K562 (cell line): ENCODE measurements around the gene CLEC3A. TPM values are rescaled to one million over a fixed set of nuclear protein-coding genes. Genes with fewer than 3 reads are reported as not detected.

ENCODE experiments used
- ATAC-seq: fragments of 200-7000 bp; cut with Tn5 transposase; 3 replicates; pipeline ENCODE4 v1.9.1; 2020; ENCODE audit warnings: moderate library complexity
- BruUV-seq: library from RNA; stranded (reverse); fragments of 400-500 nt; replicated peaks from 2 replicates; lab custom pipeline; 2021; lab: Mats Ljungman, UMichigan
- CTCF ChIA-PET: fragments of 300-600 bp; formaldehyde crosslinking; extraction: SDS; loops from one replicate; lab custom pipeline; 2021; ENCODE audit warnings: low intra/inter-chr PET ratio; lab: Yijun Ruan, JAX
- POLR2A ChIA-PET: fragments of 300-600, 350-650 bp; sonication (Branson Sonifier 250); formaldehyde crosslinking; extraction: SDS; loops from one replicate; lab custom pipeline; 2021; ENCODE audit warnings: antibody characterized with exemption, inconsistent platforms; lab: Yijun Ruan, JAX
- DNase-seq, 4 experiments: peaks; one replicate each; pipeline versions ENCODE4 v3.0.0 to v3.0.0-alpha.2; 2011 to 2018; ENCODE audit warnings: low spot score in 3 of 4, mixed read lengths in 3 of 4; ENCODE audit errors: extremely low read depth in 1 of 4
- FAIRE-seq: peaks from 2 replicates; lab custom pipeline; 2011; peaks lifted over from hg19 to GRCh38; lab: Jason Lieb, UNC
- H2AFZ ChIP-seq: 2 replicates; pipeline ENCODE4 v1.6.0; 2011; ENCODE audit warnings: low read depth, low read length, control low read depth, inconsistent platforms
- H3K27ac ChIP-seq: fragments of 200-600 bp; 3 replicates; pipeline ENCODE4 v1.8.0; 2011; ENCODE audit warnings: low read depth, mild to moderate bottlenecking, control low read depth, inconsistent platforms, low read length, moderate library complexity, mixed read lengths; ENCODE audit errors: extremely low read depth
- H3K27me3 ChIP-seq, 2 experiments: fragments of 300-600 bp in 1 of 2; 2 replicates in 1 of 2; 3 replicates in 1 of 2; pipeline versions ENCODE4 v1.6.0 to v1.8.0; 2011; ENCODE audit warnings: inconsistent platforms in 2 of 2, low read length in 2 of 2, mild to moderate bottlenecking in 1 of 2, mixed read lengths in 1 of 2, moderate library complexity in 1 of 2; ENCODE audit not compliant: control insufficient read depth in 2 of 2, insufficient read depth in 2 of 2
- H3K36me3 ChIP-seq: fragments of 300-600 bp; 3 replicates; pipeline ENCODE4 v1.8.0; 2011; ENCODE audit warnings: mild to moderate bottlenecking, low read length, inconsistent platforms; ENCODE audit not compliant: control insufficient read depth, insufficient read depth
- H3K4me1 ChIP-seq, 2 experiments: fragments of 200-600 bp in 1 of 2; replicated peaks in 1 of 2; 2 replicates in 1 of 2; 3 replicates in 1 of 2; pipeline versions ENCODE4 v1.5.1 to v1.8.0; 2011; ENCODE audit warnings: inconsistent platforms in 2 of 2, low read length in 2 of 2, mild to moderate bottlenecking in 1 of 2, mixed read lengths in 1 of 2, moderate library complexity in 1 of 2; ENCODE audit not compliant: control insufficient read depth in 2 of 2, insufficient read depth in 2 of 2
- H3K4me2 ChIP-seq: 2 replicates; pipeline ENCODE4 v1.6.1; 2011; ENCODE audit warnings: low read length, control low read depth, inconsistent platforms, mixed read lengths; ENCODE audit not compliant: insufficient read depth
- H3K4me3 ChIP-seq: fragments of 200-600 bp; sonication (generic), shearing (Covaris generic); 2 replicates; pipeline ENCODE4 v1.5.1; 2016; ENCODE audit warnings: control low read depth, inconsistent platforms
- H3K79me2 ChIP-seq: fragments of 200-600 bp; 3 replicates; pipeline ENCODE4 v1.8.0; 2011; ENCODE audit warnings: low read length, inconsistent platforms; ENCODE audit not compliant: control insufficient read depth, insufficient read depth
- H3K9ac ChIP-seq, 2 experiments: 2 replicates each; pipeline versions ENCODE4 v1.6.0 to v1.6.1; 2011; ENCODE audit warnings: low read depth in 2 of 2, low read length in 2 of 2, control low read depth in 1 of 2, inconsistent platforms in 1 of 2, mild to moderate bottlenecking in 1 of 2, mixed read lengths in 1 of 2; ENCODE audit not compliant: insufficient read depth in 1 of 2
- H3K9me1 ChIP-seq: one replicate; pipeline ENCODE4 v1.6.0; 2011; ENCODE audit warnings: inconsistent platforms, mild to moderate bottlenecking, low read length, moderate library complexity; ENCODE audit not compliant: control insufficient read depth, insufficient read depth
- H3K9me3 ChIP-seq: replicated peaks from 2 replicates; pipeline ENCODE4 v1.5.1; 2011; ENCODE audit warnings: low read depth, low read length, inconsistent platforms; ENCODE audit not compliant: control insufficient read depth, insufficient read depth
- H4K20me1 ChIP-seq: replicated peaks from 2 replicates; pipeline ENCODE4 v1.6.1; 2011; ENCODE audit warnings: low read length, inconsistent platforms, mixed read lengths; ENCODE audit not compliant: control insufficient read depth, insufficient read depth
- BRD4 ChIP-seq: fragments of 200-600 bp; sonication (generic); IDR thresholded peaks from 2 replicates; pipeline ENCODE4 v1.6.1; 2017; ENCODE audit warnings: inconsistent platforms
- CBX5 ChIP-seq: IDR thresholded peaks from 2 replicates; pipeline ENCODE4 v1.6.1; 2014; ENCODE audit warnings: low read depth, borderline replicate concordance
- MXD1 ChIP-seq: fragments of 250-450 bp; sonication (Bioruptor Pico); IDR thresholded peaks from 2 replicates; pipeline ENCODE4 v1.8.0; 2021; ENCODE audit warnings: borderline replicate concordance, mild to moderate bottlenecking, moderate library complexity; ENCODE audit not compliant: poor library complexity, severe bottlenecking
- RAD21 ChIP-seq, 2 experiments: fragments of 250-450 bp in 1 of 2; fragments of 450-650 bp in 1 of 2; sonication (Bioruptor Pico) in 1 of 2; formaldehyde crosslinking in 1 of 2; IDR thresholded peaks in 1 of 2; conservative IDR thresholded peaks in 1 of 2; 2 replicates each; pipeline versions ENCODE4 v1.4.0 to v1.8.0; 2020 to 2022; ENCODE audit warnings: mild to moderate bottlenecking in 2 of 2, moderate library complexity in 1 of 2
- RFX5 ChIP-seq: IDR thresholded peaks from 2 replicates; pipeline ENCODE4 v1.6.1; 2011; ENCODE audit warnings: low read depth, mild to moderate bottlenecking, improper control_type of control experiment, low read length
- ZNF76 ChIP-seq: fragments of 250-450 bp; sonication (Bioruptor Pico); IDR thresholded peaks from 2 replicates; pipeline ENCODE4 v1.4.0; 2020; ENCODE audit warnings: mild to moderate bottlenecking, moderate library complexity, borderline replicate concordance
- WGBS: fragments of 100-300 bp; shearing (Covaris generic); methylation state at CpG from one replicate; pipeline ENCODE4 v1.1.6; 2016; ENCODE audit warnings: low coverage, mixed read lengths; ENCODE audit not compliant: insufficient coverage; ENCODE audit errors: missing lambda C conversion rate; 5-methylcytosine and 5-hydroxymethylcytosine counted together
- in situ Hi-C: fragments of 300-500 bp; cut with MboI; formaldehyde crosslinking; loops from 4 replicates; pipeline ENCODE4 v1.15.0; 2018; ENCODE audit warnings: inconsistent platforms, mixed read lengths
- intact Hi-C: fragments of 100-400 bp; cut with micrococcal nuclease; formaldehyde crosslinking; loops from 2 replicates; pipeline ENCODE4 v1.14.2; 2022
- polyA plus RNA-seq, 8 experiments: library from polyadenylated mRNA; depleted of rRNA in 4 of 8; stranded (reverse) in 5 of 8; unstranded in 3 of 8; fragments of >200 nt; fragmentation: Nextera tagmentation in 2 of 8; fragmentation: Illumina TruSeq in 1 of 8; extraction: Ambion mirVana in 2 of 8; extraction: Trizol in 1 of 8; gene quantifications; 2 replicates each; pipeline versions ENCODE4 v1.2.1 to v1.2.3, GENCODE V29; 2011 to 2014; ENCODE audit warnings: inconsistent platforms in 1 of 8, missing spikeins in 1 of 8
- total RNA-seq, 7 experiments: library from RNA; depleted of rRNA in 6 of 7; stranded (reverse); fragments of >200 nt in 6 of 7; fragmentation: Illumina TruSeq in 2 of 7; extraction: Trizol in 2 of 7; gene quantifications; 2 replicates each; pipeline versions ENCODE4 v1.2.1 to v1.2.3, GENCODE V29; 2011 to 2021; ENCODE audit warnings: low replicate concordance in 1 of 7
- TF ChIP-seq, protein P1 (sequence below): fragments of 450-650 bp; IDR thresholded peaks from 2 replicates; pipeline ENCODE4 v1.6.1; 2016; ENCODE audit warnings: low read depth, mild to moderate bottlenecking, moderate library complexity

CLEC3A gene
- total and polyA plus RNA-seq, 9 of the 15 experiments (the other 6 are each of a cell fraction or from before 2014, with no cell fraction given), result not detected

DNA sequence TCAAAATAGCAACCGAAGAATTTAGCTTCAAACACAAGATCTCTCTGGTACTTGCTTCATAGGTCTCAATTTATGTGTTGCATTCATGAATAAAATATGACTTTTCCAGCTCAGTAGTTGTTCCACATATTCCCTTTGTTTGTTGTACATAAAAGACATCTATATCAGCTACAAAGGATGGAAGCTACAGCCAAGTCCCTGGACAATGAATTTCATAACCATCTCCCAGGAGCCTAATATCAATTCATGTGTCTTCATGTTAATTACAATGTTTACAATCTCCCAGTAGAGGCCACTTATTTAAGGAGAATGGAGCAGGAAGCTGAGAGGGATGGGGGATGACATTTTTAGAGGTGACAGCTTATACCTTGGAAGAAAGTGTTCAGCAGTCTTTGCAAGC, 3.3 kb downstream of the CLEC3A start:
- TF ChIP-seq RAD21 (CRISPR knock-in tag; conservative IDR thresholded peaks at IDR 0.05 in 1 of 2, IDR thresholded peaks at IDR 0.05 in 1 of 2), result no peak
- no peak for TF ChIP-seq ZNF76 (CRISPR knock-in tag)
- no peak for TF ChIP-seq MXD1 (CRISPR knock-in tag)
- TF ChIP-seq RFX5, result no peak
- TF ChIP-seq, protein P1, sequence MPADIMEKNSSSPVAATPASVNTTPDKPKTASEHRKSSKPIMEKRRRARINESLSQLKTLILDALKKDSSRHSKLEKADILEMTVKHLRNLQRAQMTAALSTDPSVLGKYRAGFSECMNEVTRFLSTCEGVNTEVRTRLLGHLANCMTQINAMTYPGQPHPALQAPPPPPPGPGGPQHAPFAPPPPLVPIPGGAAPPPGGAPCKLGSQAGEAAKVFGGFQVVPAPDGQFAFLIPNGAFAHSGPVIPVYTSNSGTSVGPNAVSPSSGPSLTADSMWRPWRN, result no peak
- no peak for TF ChIP-seq CBX5
- TF ChIP-seq BRD4, result no peak
- FAIRE-seq, result no peak

More for the DNA sequence above, 3.3 kb downstream of the CLEC3A start:
- Histone ChIP-seq H3K9me3 (no peaks in the 10 kb centered on the region; the same call in 1 of the 2 replicates), H3K9ac (no peak overlapping the region), H3K36me3 (no peaks in the 10 kb centered on the region), H2AFZ (no peak overlapping the region), H3K27ac (no peak overlapping the region), H3K27me3 (peaks cover under 1 to 4% of the 10 kb centered on the region in 2 experiments; a peak in 3 of 5 replicates), H3K79me2 (no peaks in the 10 kb centered on the region), H4K20me1 (no peaks in the 10 kb centered on the region), H3K4me3 (no peak overlapping the region), H3K9me1 (no peaks in the 10 kb centered on the region), H3K4me2 (no peak overlapping the region), H3K4me1 (no peaks in the 10 kb centered on the region)
- no peak for DNase-seq
- CTCF ChIA-PET, result no interaction called here
- 0% methylated on average over 1 of the region's 1 CpG for WGBS
- no TSS peak for BruUV-seq
- in situ Hi-C loops (no loop called here), intact Hi-C loops (no loop called here)
- POLR2A ChIA-PET, result interaction anchor here (0.6 kb wide), 1 partner anchor 163 kb away, joined by 3 read pairs; no protein-coding TSS in a partner anchor
- no peak for ATAC-seq
